Breast epithelium (tissue), 3 donors: ENCODE results near the gene IP6K3.

Experiments
- POLR2A ChIP-seq: fragments of 450-650 bp; IDR thresholded peaks from one replicate; pipeline ENCODE4 v1.6.1; 2016; ENCODE audit warnings: antibody characterized with exemption, mild to moderate bottlenecking, moderate library complexity
- POLR2AphosphoS5 ChIP-seq, 3 donors: sonication (generic); formaldehyde crosslinking; IDR thresholded peaks; one replicate each; pipeline ENCODE4 v1.6.1; 2017; ENCODE audit warnings: antibody characterized with exemption in 3 of 3
- TF ChIP-seq, protein P1 (sequence below), 3 donors: fragments of 450-650 bp; IDR thresholded peaks; one replicate each; pipeline ENCODE4 v1.5.1; 2016 to 2017; ENCODE audit warnings: antibody characterized with exemption in 3 of 3, mild to moderate bottlenecking in 3 of 3, moderate library complexity in 3 of 3

- TF ChIP-seq POLR2A, result no peak
- TF ChIP-seq POLR2AphosphoS5 (IDR thresholded peaks at IDR 0.05), result no peak
- TF ChIP-seq, protein P1, sequence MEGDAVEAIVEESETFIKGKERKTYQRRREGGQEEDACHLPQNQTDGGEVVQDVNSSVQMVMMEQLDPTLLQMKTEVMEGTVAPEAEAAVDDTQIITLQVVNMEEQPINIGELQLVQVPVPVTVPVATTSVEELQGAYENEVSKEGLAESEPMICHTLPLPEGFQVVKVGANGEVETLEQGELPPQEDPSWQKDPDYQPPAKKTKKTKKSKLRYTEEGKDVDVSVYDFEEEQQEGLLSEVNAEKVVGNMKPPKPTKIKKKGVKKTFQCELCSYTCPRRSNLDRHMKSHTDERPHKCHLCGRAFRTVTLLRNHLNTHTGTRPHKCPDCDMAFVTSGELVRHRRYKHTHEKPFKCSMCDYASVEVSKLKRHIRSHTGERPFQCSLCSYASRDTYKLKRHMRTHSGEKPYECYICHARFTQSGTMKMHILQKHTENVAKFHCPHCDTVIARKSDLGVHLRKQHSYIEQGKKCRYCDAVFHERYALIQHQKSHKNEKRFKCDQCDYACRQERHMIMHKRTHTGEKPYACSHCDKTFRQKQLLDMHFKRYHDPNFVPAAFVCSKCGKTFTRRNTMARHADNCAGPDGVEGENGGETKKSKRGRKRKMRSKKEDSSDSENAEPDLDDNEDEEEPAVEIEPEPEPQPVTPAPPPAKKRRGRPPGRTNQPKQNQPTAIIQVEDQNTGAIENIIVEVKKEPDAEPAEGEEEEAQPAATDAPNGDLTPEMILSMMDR (IDR thresholded peaks at IDR 0.05), result no peak
Measured at GRCh38 chr6:33772082-33772830, 25.6 kb upstream of the IP6K3 start.
